PC-3 (cell line): ENCODE data around the gene KRT33A. TPM values are rescaled to one million over a fixed set of nuclear protein-coding genes. Genes with fewer than 3 reads are reported as not detected.

Experiments
- ATAC-seq: fragments of 200-7000 bp; cut with Tn5 transposase; 2 replicates; pipeline ENCODE4 v1.9.1; 2020; ENCODE audit warnings: mild to moderate bottlenecking, moderate library complexity
- BruUV-seq: library from RNA; stranded (reverse); fragments of 400-500 nt; replicated peaks from 2 replicates; lab custom pipeline; 2021; lab: Mats Ljungman, UMichigan
- CTCF ChIA-PET: fragments of 300-600 bp; sonication (Branson Sonifier 250); formaldehyde crosslinking; loops from one replicate; lab custom pipeline; 2022; ENCODE audit warnings: antibody characterized with exemption; lab: Charles Lee
- POLR2A ChIA-PET: fragments of 300-600 bp; sonication (Branson Sonifier 250); formaldehyde crosslinking; loops from one replicate; lab custom pipeline; 2022; ENCODE audit warnings: antibody characterized with exemption; ENCODE audit not compliant: unreplicated experiment; lab: Charles Lee
- DNase-seq: peaks from one replicate; pipeline ENCODE4 v3.0.0-alpha.2; 2015
- H2AFZ ChIP-seq: fragments of 300-600 bp; sonication (generic); 2 replicates; pipeline ENCODE4 v1.6.0; 2016; ENCODE audit warnings: antibody characterized with exemption, low read length
- H3F3A ChIP-seq: fragments of 300-600 bp; sonication (generic); one replicate; pipeline ENCODE4 v1.6.0; 2017; ENCODE audit warnings: antibody characterized with exemption, low read length, control low read depth, mild to moderate bottlenecking; ENCODE audit not compliant: unreplicated experiment
- H3K27ac ChIP-seq: fragments of 300-600 bp; sonication (generic); 2 replicates; pipeline ENCODE4 v1.5.1; 2016; ENCODE audit warnings: mild to moderate bottlenecking, low read length
- H3K27me3 ChIP-seq: fragments of 300-600 bp; sonication (generic); 2 replicates; pipeline ENCODE4 v1.6.1; 2016; ENCODE audit warnings: low read length, mixed read lengths
- H3K36me3 ChIP-seq: fragments of 300-600 bp; sonication (generic); 2 replicates; pipeline ENCODE4 v1.6.1; 2016; ENCODE audit warnings: low read depth, mixed run types, low read length, mixed read lengths
- H3K4me1 ChIP-seq: fragments of 300-600 bp; sonication (generic); 2 replicates; pipeline ENCODE4 v1.5.1; 2016; ENCODE audit warnings: low read length; ENCODE audit not compliant: insufficient read depth
- H3K4me2 ChIP-seq: fragments of 300-600 bp; sonication (generic); 2 replicates; pipeline ENCODE4 v1.6.0; 2016; ENCODE audit warnings: low read length
- H3K4me3 ChIP-seq: fragments of 300-600 bp; sonication (generic); 2 replicates; pipeline ENCODE4 v1.5.1; 2016; ENCODE audit warnings: mild to moderate bottlenecking, low read length, mixed read lengths
- H3K79me2 ChIP-seq: fragments of 300-600 bp; sonication (generic); 2 replicates; pipeline ENCODE4 v1.6.1; 2017; ENCODE audit warnings: low read length, mixed read lengths
- H3K9ac ChIP-seq: fragments of 300-600 bp; sonication (generic); 2 replicates; pipeline ENCODE4 v1.6.0; 2016; ENCODE audit warnings: mild to moderate bottlenecking, low read length
- H3K9me2 ChIP-seq: fragments of 300-600 bp; sonication (generic); replicated peaks from 2 replicates; pipeline ENCODE4 v1.6.1; 2016; ENCODE audit warnings: mixed run types, low read length, mixed read lengths
- H3K9me3 ChIP-seq: fragments of 300-600 bp; sonication (generic); 2 replicates; pipeline ENCODE4 v1.6.1; 2016; ENCODE audit warnings: low read length, mixed read lengths
- H4K20me1 ChIP-seq: fragments of 300-600 bp; sonication (generic); 2 replicates; pipeline ENCODE4 v1.6.1; 2016; ENCODE audit warnings: low read length, mixed read lengths
- EZH2 ChIP-seq: fragments of 300-600 bp; sonication (generic); IDR thresholded peaks from one replicate; pipeline ENCODE4 v1.6.1; 2017; ENCODE audit warnings: antibody characterized with exemption, mild to moderate bottlenecking, low read length; ENCODE audit not compliant: unreplicated experiment
- EZH2phosphoT487 ChIP-seq: fragments of 300-600 bp; sonication (generic); IDR thresholded peaks from 2 replicates; pipeline ENCODE4 v1.6.1; 2018; ENCODE audit warnings: mild to moderate bottlenecking, antibody characterized with exemption, low read length, borderline replicate concordance
- intact Hi-C: fragments of 100-400 bp; cut with micrococcal nuclease; formaldehyde crosslinking; loops from 2 replicates; pipeline ENCODE4 v1.9.0; 2023
- total RNA-seq: library from RNA; depleted of rRNA; stranded (reverse); fragments of >200 nt; gene quantifications from 2 replicates; pipeline ENCODE4 v1.2.3, GENCODE V29; 2014
- TF ChIP-seq, protein P1 (sequence below): fragments of 300-600 bp; sonication (generic); conservative IDR thresholded peaks from 2 replicates; pipeline ENCODE4 v1.5.1; 2017; ENCODE audit warnings: antibody characterized with exemption, low read depth, mild to moderate bottlenecking, low read length

Gene KRT33A
- total RNA-seq, 1 experiment from 2014 or later, result not detected

DNA sequence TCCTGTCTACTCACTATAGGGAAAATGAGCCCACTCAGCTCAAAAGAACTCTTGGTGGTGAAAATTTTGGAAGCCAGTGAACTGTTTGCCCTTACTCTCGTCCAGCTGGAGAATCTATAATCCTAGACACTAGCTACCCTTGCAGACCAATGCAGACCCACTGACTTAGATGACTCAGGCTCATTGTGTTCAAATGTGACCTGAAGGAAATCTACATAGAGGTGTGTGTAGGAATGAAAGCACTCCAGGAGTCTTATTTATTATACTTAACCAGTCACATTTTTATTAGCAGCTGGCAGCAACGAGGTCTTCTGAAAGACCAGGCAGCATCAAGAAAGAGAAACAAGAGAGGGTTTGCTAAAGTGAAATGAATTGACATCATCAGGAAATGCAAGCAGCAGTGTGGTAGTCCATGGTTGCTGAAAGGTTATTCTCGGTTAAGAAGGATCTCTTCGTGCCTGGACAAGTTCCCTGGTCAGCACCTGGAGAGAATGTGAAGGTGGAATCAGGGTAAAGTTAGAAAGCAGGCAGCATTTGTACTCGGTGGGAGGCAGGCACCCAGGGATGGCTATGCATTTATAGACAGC, 49.3 kb downstream of the KRT33A start:
- no peaks in the 10 kb centered on the region for H3K36me3 ChIP-seq
- H4K20me1 ChIP-seq, result no peaks in the 10 kb centered on the region
- BruUV-seq, result no TSS peak
- H3K4me3 ChIP-seq, result no peak overlapping the region
- H3K27ac ChIP-seq, result no peak overlapping the region
- no peaks in the 10 kb centered on the region for H3K9me2 ChIP-seq
- no peaks in the 10 kb centered on the region for H3K9me3 ChIP-seq
- no peaks in the 10 kb centered on the region for H3K79me2 ChIP-seq
- POLR2A ChIA-PET, result interaction anchor here (0.7 kb wide), 1 partner anchor 493 kb away, joined by 13 read pairs; no protein-coding TSS in a partner anchor
- H3K4me1 ChIP-seq, result no peaks in the 10 kb centered on the region
- ATAC-seq (no peak), DNase-seq (no peak)
- no peak overlapping the region for H2AFZ ChIP-seq
- TF ChIP-seq, protein P1, sequence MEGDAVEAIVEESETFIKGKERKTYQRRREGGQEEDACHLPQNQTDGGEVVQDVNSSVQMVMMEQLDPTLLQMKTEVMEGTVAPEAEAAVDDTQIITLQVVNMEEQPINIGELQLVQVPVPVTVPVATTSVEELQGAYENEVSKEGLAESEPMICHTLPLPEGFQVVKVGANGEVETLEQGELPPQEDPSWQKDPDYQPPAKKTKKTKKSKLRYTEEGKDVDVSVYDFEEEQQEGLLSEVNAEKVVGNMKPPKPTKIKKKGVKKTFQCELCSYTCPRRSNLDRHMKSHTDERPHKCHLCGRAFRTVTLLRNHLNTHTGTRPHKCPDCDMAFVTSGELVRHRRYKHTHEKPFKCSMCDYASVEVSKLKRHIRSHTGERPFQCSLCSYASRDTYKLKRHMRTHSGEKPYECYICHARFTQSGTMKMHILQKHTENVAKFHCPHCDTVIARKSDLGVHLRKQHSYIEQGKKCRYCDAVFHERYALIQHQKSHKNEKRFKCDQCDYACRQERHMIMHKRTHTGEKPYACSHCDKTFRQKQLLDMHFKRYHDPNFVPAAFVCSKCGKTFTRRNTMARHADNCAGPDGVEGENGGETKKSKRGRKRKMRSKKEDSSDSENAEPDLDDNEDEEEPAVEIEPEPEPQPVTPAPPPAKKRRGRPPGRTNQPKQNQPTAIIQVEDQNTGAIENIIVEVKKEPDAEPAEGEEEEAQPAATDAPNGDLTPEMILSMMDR, result no peak
- TF ChIP-seq EZH2phosphoT487 (no peak), EZH2 (no peak)
- CTCF ChIA-PET, result no interaction called here
- H3K27me3 ChIP-seq, result no peaks in the 10 kb centered on the region
- intact Hi-C loops, result no loop called here
- H3K4me2 ChIP-seq, result no peak overlapping the region
- H3F3A ChIP-seq, result no peaks in the 10 kb centered on the region
- H3K9ac ChIP-seq, result no peak overlapping the region

DNA sequence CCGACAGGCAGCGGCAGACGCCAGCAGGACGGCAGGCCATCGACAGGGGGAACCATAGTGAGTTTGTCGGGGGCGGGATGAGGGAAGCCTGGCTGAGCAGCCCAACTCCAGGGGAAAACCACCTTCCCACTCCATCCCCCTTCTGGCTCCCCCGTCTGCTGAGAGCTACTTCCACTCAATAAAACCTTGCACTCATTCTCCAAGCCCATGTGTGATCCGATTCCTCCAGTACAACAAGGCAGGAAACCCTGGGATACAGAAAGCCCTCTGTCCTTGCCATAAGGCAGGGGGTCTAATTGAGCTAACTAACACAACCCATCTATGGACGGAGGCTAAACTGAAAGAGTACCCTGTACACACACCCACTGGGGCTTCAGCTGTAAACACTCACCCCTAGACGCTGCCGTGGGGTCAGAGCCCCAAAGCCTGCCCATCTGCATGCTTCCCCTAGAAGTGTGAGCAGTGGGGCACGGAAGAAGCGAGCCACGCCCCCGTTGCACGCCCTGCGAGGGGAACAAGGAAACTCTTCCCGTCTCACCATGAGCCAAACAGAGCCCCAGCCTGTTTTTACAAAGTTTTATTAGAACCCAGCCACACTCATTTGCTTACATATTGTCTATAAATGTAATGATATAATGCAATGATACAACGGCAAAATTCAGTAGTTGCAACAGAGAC, 52.0 kb downstream of the KRT33A start:
- Histone ChIP-seq H3K9me3 (no peaks in the 10 kb centered on the region), H3K4me3 (no peak overlapping the region), H3K27ac (no peak overlapping the region), H3K27me3 (no peaks in the 10 kb centered on the region), H3K36me3 (no peaks in the 10 kb centered on the region), H3K9ac (no peak overlapping the region), H4K20me1 (no peaks in the 10 kb centered on the region), H3F3A (no peaks in the 10 kb centered on the region), H3K9me2 (no peaks in the 10 kb centered on the region), H3K4me2 (no peak overlapping the region), H2AFZ (no peak overlapping the region), H3K4me1 (no peaks in the 10 kb centered on the region), H3K79me2 (no peaks in the 10 kb centered on the region)
- no TSS peak for BruUV-seq
- POLR2A ChIA-PET, result no interaction called here
- TF ChIP-seq, protein P1, result no peak
- intact Hi-C loops, result no loop called here
- no peak for ATAC-seq
- no peak for DNase-seq
- CTCF ChIA-PET, result no interaction called here

DNA sequence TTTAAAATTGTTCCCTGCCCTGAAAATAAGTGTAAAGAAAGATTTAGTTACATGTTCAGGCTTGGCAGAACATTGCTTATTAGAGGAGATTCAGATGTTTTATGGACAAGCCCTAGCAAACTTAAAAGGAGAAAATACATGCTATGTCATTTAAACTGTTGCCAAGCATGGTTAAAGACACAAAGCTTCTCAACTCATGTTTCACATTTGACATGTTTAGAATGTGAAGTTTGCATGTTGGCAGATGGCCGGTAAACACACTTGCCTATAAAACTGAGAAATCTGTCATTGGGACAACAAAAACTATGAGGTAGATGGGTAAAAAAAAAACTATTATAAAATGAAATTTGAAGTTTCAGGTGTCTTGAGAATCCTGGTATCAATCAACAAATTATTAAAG, 53.8 kb downstream of the KRT33A start:
- DNase-seq (no peak), ATAC-seq (no peak)
- Histone ChIP-seq H2AFZ (no peak overlapping the region), H4K20me1 (no peaks in the 10 kb centered on the region), H3K4me2 (no peak overlapping the region), H3K4me3 (no peak overlapping the region), H3F3A (no peaks in the 10 kb centered on the region), H3K9me2 (no peaks in the 10 kb centered on the region), H3K27ac (no peak overlapping the region), H3K4me1 (no peaks in the 10 kb centered on the region), H3K36me3 (no peaks in the 10 kb centered on the region), H3K9me3 (no peaks in the 10 kb centered on the region), H3K27me3 (no peaks in the 10 kb centered on the region), H3K79me2 (no peaks in the 10 kb centered on the region), H3K9ac (no peak overlapping the region)
- intact Hi-C loops, result no loop called here
- ChIA-PET POLR2A (no interaction called here), CTCF (no interaction called here)
- no TSS peak for BruUV-seq
- no peak for TF ChIP-seq EZH2
- TF ChIP-seq EZH2phosphoT487, result no peak
- TF ChIP-seq, protein P1, result no peak
